ENCODE measurements around the gene MYO18A. TPM values are rescaled to one million over a fixed set of nuclear protein-coding genes. Genes with fewer than 3 reads are reported as not detected.
A peak's percentile ranks its signal among the peaks of the same experiment; 100 is the strongest.

The MYO18A gene
- total RNA-seq, 4 donors from 2014 or later: 46.7 to 82.7 (median 64.6) TPM

GRCh38 chr17:29042679-29043538 lies 137.3 kb downstream of the MYO18A start, which contains the start of gene PIPOX:
PIPOX (plus strand) TSS chr17:29043141; CDS start chr17:29043226, 85 bp downstream.
- intact Hi-C loops (cut with DNase I): no loop called here

GRCh38 chr17:29042026-29042678 lies 138.0 kb downstream of the MYO18A start:
- peak overlapping the region in 1 of 4 donors; percentile 12 for H3K4me3 ChIP-seq
- no peaks in the 10 kb centered on the region for H3K36me3 ChIP-seq
- WGBS: 81% methylated on average over 11 of the region's 11 CpGs
- TF ChIP-seq CTCF (IDR thresholded peaks at IDR 0.05) (no peak), EP300 (IDR thresholded peaks at IDR 0.05) (no peak), POLR2A (IDR thresholded peaks at IDR 0.05; ENCODE audit: low read depth) (no peak), POLR2AphosphoS5 (IDR thresholded peaks at IDR 0.05) (no peak)
- intact Hi-C loops (cut with DNase I): no loop called here
- no peak overlapping the region for H3K27ac ChIP-seq (replicated peaks in 1 of 4)
- no peaks in the 10 kb centered on the region for H3K9me3 ChIP-seq
- H3K4me1 ChIP-seq: peaks cover 6 to 22% (median 15%) of the 10 kb centered on the region in 4 donors
- no peak for DNase-seq (ENCODE audit: extremely low spot score)
- no peaks in the 10 kb centered on the region for H3K27me3 ChIP-seq

More at GRCh38 chr17:29042679-29043538, 137.3 kb downstream of the MYO18A start, which contains the start of gene PIPOX:
- H3K36me3 ChIP-seq: no peaks in the 10 kb centered on the region
- 52% methylated on average over 13 of the region's 13 CpGs for WGBS
- H3K27ac ChIP-seq (replicated peaks in 1 of 4): peak within 1 kb of the TSS in 1 of 4 donors; percentile 18
- H3K27me3 ChIP-seq: no peaks in the 10 kb centered on the region
- no peak for TF ChIP-seq POLR2A (IDR thresholded peaks at IDR 0.05; ENCODE audit: low read depth)
- no peak for TF ChIP-seq POLR2AphosphoS5 (IDR thresholded peaks at IDR 0.05)
- TF ChIP-seq CTCF (IDR thresholded peaks at IDR 0.05): no peak
- TF ChIP-seq EP300 (IDR thresholded peaks at IDR 0.05): no peak
- DNase-seq (ENCODE audit: extremely low spot score): no peak
- peak within 1 kb of the TSS in 1 of 4 donors; percentile 12 for H3K4me3 ChIP-seq
- peaks cover 6 to 22% (median 15%) of the 10 kb centered on the region in 4 donors for H3K4me1 ChIP-seq
- H3K9me3 ChIP-seq: no peaks in the 10 kb centered on the region

GRCh38 chr17:29041571-29041970 lies 138.6 kb downstream of the MYO18A start:
- intact Hi-C loops (cut with DNase I): no loop called here
- no peak for DNase-seq (ENCODE audit: extremely low spot score)
- no peak overlapping the region for H3K4me3 ChIP-seq
- WGBS: 91% methylated on average over 6 of the region's 6 CpGs
- H3K27ac ChIP-seq (replicated peaks in 1 of 4): no peak overlapping the region
- no peaks in the 10 kb centered on the region for H3K27me3 ChIP-seq
- H3K4me1 ChIP-seq: peaks cover 6 to 22% (median 15%) of the 10 kb centered on the region in 4 donors
- TF ChIP-seq POLR2AphosphoS5 (IDR thresholded peaks at IDR 0.05): no peak
- no peak for TF ChIP-seq CTCF (IDR thresholded peaks at IDR 0.05)
- no peak for TF ChIP-seq POLR2A (IDR thresholded peaks at IDR 0.05; ENCODE audit: low read depth)
- no peak for TF ChIP-seq EP300 (IDR thresholded peaks at IDR 0.05)
- H3K9me3 ChIP-seq: no peaks in the 10 kb centered on the region
- H3K36me3 ChIP-seq: no peaks in the 10 kb centered on the region

- DNase-seq (ENCODE audit: extremely low spot score): no peak
- H3K27me3 ChIP-seq: no peaks in the 10 kb centered on the region
- H3K27ac ChIP-seq (replicated peaks in 1 of 4): no peak overlapping the region
- peaks cover 6 to 22% (median 15%) of the 10 kb centered on the region in 4 donors for H3K4me1 ChIP-seq
- H3K4me3 ChIP-seq: no peak overlapping the region
- 100% methylated on average over 2 of the region's 2 CpGs for WGBS
- intact Hi-C loops (cut with DNase I): no loop called here
- TF ChIP-seq POLR2AphosphoS5 (IDR thresholded peaks at IDR 0.05): no peak
- no peak for TF ChIP-seq POLR2A (IDR thresholded peaks at IDR 0.05; ENCODE audit: low read depth)
- no peak for TF ChIP-seq EP300 (IDR thresholded peaks at IDR 0.05)
- TF ChIP-seq CTCF (IDR thresholded peaks at IDR 0.05): no peak
- H3K9me3 ChIP-seq: no peaks in the 10 kb centered on the region
- H3K36me3 ChIP-seq: no peaks in the 10 kb centered on the region
Measured at GRCh38 chr17:29041091-29041490, 139.1 kb downstream of the MYO18A start.

Measured in esophagus muscularis mucosa (tissue), 4 donors.